OCI-LY7 (cell line): Measurements from ENCODE around the gene NOD2. TPM values are rescaled to one million over a fixed set of nuclear protein-coding genes. Genes with fewer than 3 reads are reported as not detected.

Source experiments
- BruUV-seq: library from RNA; stranded (reverse); fragments of 400-500 nt; replicated peaks from 2 replicates; lab custom pipeline; 2021; lab: Mats Ljungman, UMichigan
- CTCF ChIA-PET: fragments of 300-600 bp; sonication (Branson Sonifier 250); formaldehyde crosslinking; loops from one replicate; lab custom pipeline; 2022; ENCODE audit warnings: antibody characterized with exemption; ENCODE audit not compliant: unreplicated experiment; lab: Charles Lee
- POLR2A ChIA-PET: fragments of 300-600 bp; sonication (Branson Sonifier 250); formaldehyde crosslinking; loops from one replicate; lab custom pipeline; 2022; ENCODE audit warnings: antibody characterized with exemption; lab: Charles Lee
- DNase-seq: peaks from one replicate; pipeline ENCODE4 v3.0.0-alpha.2; 2015; ENCODE audit warnings: low spot score
- H2AFZ ChIP-seq: fragments of 200-600 bp; sonication (generic), shearing (Covaris generic); 2 replicates; pipeline ENCODE4 v1.6.1; 2014; ENCODE audit warnings: mild to moderate bottlenecking, antibody characterized with exemption, low read length, moderate library complexity
- H3K27ac ChIP-seq: fragments of 200-600 bp; sonication (generic); 2 replicates; pipeline ENCODE4 v1.5.1; 2014; ENCODE audit warnings: mixed run types, low read depth, mild to moderate bottlenecking, moderate library complexity, low read length, inconsistent platforms; ENCODE audit not compliant: poor library complexity, severe bottlenecking
- H3K36me3 ChIP-seq: fragments of 200-600 bp; sonication (generic); 2 replicates; pipeline ENCODE4 v1.6.1; 2014; ENCODE audit warnings: mild to moderate bottlenecking, antibody characterized with exemption, low read length, moderate library complexity, mixed read lengths; ENCODE audit not compliant: insufficient read depth
- H3K4me1 ChIP-seq: fragments of 200-600 bp; sonication (generic); 2 replicates; pipeline ENCODE4 v1.5.1; 2014; ENCODE audit warnings: mild to moderate bottlenecking, low read length; ENCODE audit not compliant: insufficient read depth, poor library complexity, severe bottlenecking
- H3K4me2 ChIP-seq: fragments of 200-600 bp; sonication (generic); 2 replicates; pipeline ENCODE4 v1.6.1; 2014; ENCODE audit warnings: mild to moderate bottlenecking, low read length
- H3K4me3 ChIP-seq: fragments of 200-600 bp; sonication (generic); 2 replicates; pipeline ENCODE4 v1.5.1; 2014; ENCODE audit warnings: mild to moderate bottlenecking, low read depth, low read length; ENCODE audit not compliant: poor library complexity, severe bottlenecking
- H3K79me2 ChIP-seq: fragments of 200-600 bp; sonication (generic); 2 replicates; pipeline ENCODE4 v1.6.1; 2016; ENCODE audit warnings: low read depth, mild to moderate bottlenecking, low read length, moderate library complexity, mixed read lengths; ENCODE audit not compliant: insufficient read depth
- H3K9me2 ChIP-seq: fragments of 200-600 bp; sonication (generic); 2 replicates; pipeline ENCODE4 v1.6.1; 2016; ENCODE audit warnings: mild to moderate bottlenecking, low read length, mixed read lengths; ENCODE audit not compliant: insufficient read depth
- H3K9me3 ChIP-seq: fragments of 200-600 bp; sonication (generic); 2 replicates; pipeline ENCODE4 v1.6.1; 2014; ENCODE audit warnings: mild to moderate bottlenecking, mixed run types, low read length, mixed read lengths
- H4K20me1 ChIP-seq: fragments of 200-600 bp; sonication (generic); 2 replicates; pipeline ENCODE4 v1.6.1; 2014; ENCODE audit warnings: mild to moderate bottlenecking, antibody characterized with exemption, low read length, moderate library complexity, mixed read lengths; ENCODE audit not compliant: insufficient read depth
- EZH2phosphoT487 ChIP-seq: fragments of 200-600 bp; sonication (generic); IDR thresholded peaks from 2 replicates; pipeline ENCODE4 v1.6.1; 2018; ENCODE audit warnings: low read depth, borderline replicate concordance, mild to moderate bottlenecking, mixed run types, antibody characterized with exemption, low read length, moderate library complexity, mixed read lengths
- intact Hi-C: fragments of 100-400 bp; cut with micrococcal nuclease; formaldehyde crosslinking; loops from one replicate; pipeline ENCODE4 v1.10.0; 2022; ENCODE audit not compliant: unreplicated experiment
- total RNA-seq, 2 experiments: library from RNA; depleted of rRNA in 1 of 2; stranded (reverse); fragments of >200 nt in 1 of 2; shearing (Covaris generic) in 1 of 2; gene quantifications; 2 replicates each; pipeline ENCODE4 v1.2.3, GENCODE V29; 2014 to 2022
- TF ChIP-seq, protein P1 (sequence below): fragments of 200-600 bp; sonication (generic); conservative IDR thresholded peaks from 2 replicates; pipeline ENCODE4 v1.5.1; 2014; ENCODE audit warnings: mild to moderate bottlenecking, antibody characterized with exemption, low read length, moderate library complexity, mixed read lengths

NOD2 gene
- total RNA-seq, 2 experiments from 2014 or later, result not detected

DNA sequence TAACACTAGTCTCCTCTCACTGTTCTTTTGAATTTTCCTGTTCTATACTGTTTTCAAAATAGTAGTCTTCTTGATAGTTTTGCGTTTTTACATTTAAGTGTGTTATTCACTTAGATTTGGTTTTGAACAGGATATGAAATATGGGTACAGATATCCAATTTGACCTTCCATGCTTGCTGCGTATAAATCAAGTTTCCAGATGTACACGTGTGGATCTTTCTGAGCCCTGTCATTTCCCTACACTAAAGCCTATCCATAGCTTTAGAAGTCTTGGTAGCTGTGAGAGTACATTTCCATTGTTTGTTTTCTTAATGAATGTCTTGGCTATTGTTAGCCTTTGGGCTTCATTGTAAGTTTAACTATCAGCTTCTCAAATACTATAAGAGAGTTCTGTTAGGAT, 68.8 kb downstream of the NOD2 start:
- TF ChIP-seq EZH2phosphoT487, result no peak
- TF ChIP-seq, protein P1, sequence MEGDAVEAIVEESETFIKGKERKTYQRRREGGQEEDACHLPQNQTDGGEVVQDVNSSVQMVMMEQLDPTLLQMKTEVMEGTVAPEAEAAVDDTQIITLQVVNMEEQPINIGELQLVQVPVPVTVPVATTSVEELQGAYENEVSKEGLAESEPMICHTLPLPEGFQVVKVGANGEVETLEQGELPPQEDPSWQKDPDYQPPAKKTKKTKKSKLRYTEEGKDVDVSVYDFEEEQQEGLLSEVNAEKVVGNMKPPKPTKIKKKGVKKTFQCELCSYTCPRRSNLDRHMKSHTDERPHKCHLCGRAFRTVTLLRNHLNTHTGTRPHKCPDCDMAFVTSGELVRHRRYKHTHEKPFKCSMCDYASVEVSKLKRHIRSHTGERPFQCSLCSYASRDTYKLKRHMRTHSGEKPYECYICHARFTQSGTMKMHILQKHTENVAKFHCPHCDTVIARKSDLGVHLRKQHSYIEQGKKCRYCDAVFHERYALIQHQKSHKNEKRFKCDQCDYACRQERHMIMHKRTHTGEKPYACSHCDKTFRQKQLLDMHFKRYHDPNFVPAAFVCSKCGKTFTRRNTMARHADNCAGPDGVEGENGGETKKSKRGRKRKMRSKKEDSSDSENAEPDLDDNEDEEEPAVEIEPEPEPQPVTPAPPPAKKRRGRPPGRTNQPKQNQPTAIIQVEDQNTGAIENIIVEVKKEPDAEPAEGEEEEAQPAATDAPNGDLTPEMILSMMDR, result no peak
- Histone ChIP-seq H3K4me1 (no peaks in the 10 kb centered on the region), H3K79me2 (no peaks in the 10 kb centered on the region), H3K4me2 (no peak overlapping the region), H3K36me3 (no peaks in the 10 kb centered on the region), H3K9me2 (no peaks in the 10 kb centered on the region), H3K4me3 (no peak overlapping the region), H4K20me1 (no peaks in the 10 kb centered on the region), H3K9me3 (no peaks in the 10 kb centered on the region), H2AFZ (no peak overlapping the region), H3K27ac (no peak overlapping the region)
- ChIA-PET POLR2A (no interaction called here), CTCF (no interaction called here)
- BruUV-seq, result no TSS peak
- intact Hi-C loops, result no loop called here
- DNase-seq, result no peak

DNA sequence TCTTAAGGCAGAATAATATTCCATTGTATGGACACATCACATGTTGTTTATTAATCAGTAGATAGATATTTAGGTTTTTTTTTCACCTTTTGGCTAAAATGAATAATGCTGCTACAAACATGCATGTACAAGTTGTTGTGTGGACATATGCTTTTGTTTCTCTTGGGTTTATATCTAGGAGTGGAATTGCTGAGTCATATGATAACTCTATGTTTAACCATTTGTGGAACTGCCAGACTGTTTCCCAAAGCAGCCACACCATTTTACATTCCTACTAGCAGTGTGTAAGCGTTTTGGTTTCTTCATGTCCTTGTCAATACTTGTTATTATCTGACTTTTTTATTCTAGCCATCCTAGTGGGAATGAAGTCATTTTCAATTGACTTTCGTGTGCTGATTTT, 69.8 kb downstream of the NOD2 start:
- H3K4me2 ChIP-seq, result no peak overlapping the region
- no peaks in the 10 kb centered on the region for H4K20me1 ChIP-seq
- H3K27ac ChIP-seq, result no peak overlapping the region
- no TSS peak for BruUV-seq
- no peaks in the 10 kb centered on the region for H3K9me3 ChIP-seq
- H3K4me1 ChIP-seq, result no peaks in the 10 kb centered on the region
- H3K9me2 ChIP-seq, result no peaks in the 10 kb centered on the region
- no peak for TF ChIP-seq EZH2phosphoT487
- TF ChIP-seq, protein P1, result no peak
- DNase-seq, result no peak
- no peaks in the 10 kb centered on the region for H3K36me3 ChIP-seq
- CTCF ChIA-PET, result no interaction called here
- H3K4me3 ChIP-seq, result no peak overlapping the region
- intact Hi-C loops, result no loop called here
- H3K79me2 ChIP-seq, result no peaks in the 10 kb centered on the region
- H2AFZ ChIP-seq, result no peak overlapping the region
- POLR2A ChIA-PET, result no interaction called here

DNA sequence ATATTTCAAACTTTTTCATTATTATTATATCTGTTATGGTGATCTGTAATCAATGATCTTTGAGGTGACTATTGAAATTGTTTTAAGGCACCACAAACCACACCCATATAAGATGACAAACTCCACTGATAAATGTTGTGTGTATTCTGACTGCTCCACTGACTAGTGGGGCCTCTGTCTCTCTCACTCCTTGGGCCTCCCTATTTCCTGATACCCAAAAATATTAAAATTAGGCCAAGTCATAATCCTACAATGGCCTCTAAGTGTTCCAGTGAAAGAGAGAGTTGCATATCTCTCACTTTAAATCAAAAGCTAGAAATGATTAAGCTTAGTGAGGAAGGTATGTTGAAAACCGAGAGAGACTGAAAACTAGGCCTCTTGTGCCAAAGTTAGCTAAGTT, 71.9 kb downstream of the NOD2 start:
- Histone ChIP-seq H3K4me2 (no peak overlapping the region), H3K4me3 (no peak overlapping the region), H3K9me2 (no peaks in the 10 kb centered on the region), H3K36me3 (no peaks in the 10 kb centered on the region), H3K9me3 (no peaks in the 10 kb centered on the region), H3K27ac (no peak overlapping the region), H2AFZ (no peak overlapping the region), H3K79me2 (no peaks in the 10 kb centered on the region), H3K4me1 (no peaks in the 10 kb centered on the region), H4K20me1 (no peaks in the 10 kb centered on the region)
- ChIA-PET CTCF (no interaction called here), POLR2A (interaction anchor here (0.5 kb wide), 1 partner anchor 10 kb away, joined by 3 read pairs; no protein-coding TSS in a partner anchor)
- BruUV-seq, result no TSS peak
- intact Hi-C loops, result no loop called here
- DNase-seq, result no peak
- TF ChIP-seq EZH2phosphoT487, result no peak
- TF ChIP-seq, protein P1, result no peak
